ES-I3 (cell line): Measurements from ENCODE around the gene ATP2A1.
"Not testable (repeated sequence)": the region's sequence is repeated elsewhere in the genome, so short reads cannot be mapped to it uniquely, and the experiment has no call there.

Experiments used
- H3K36me3 ChIP-seq: 2 replicates; pipeline ENCODE4 v1.6.1; 2013; ENCODE audit warnings: mild to moderate bottlenecking, low read length, control low read depth, moderate library complexity; ENCODE audit not compliant: insufficient read depth
- H3K4me1 ChIP-seq: 2 replicates; pipeline ENCODE4 v1.6.1; 2013; ENCODE audit warnings: mild to moderate bottlenecking, control low read depth, low read length; ENCODE audit not compliant: insufficient read depth
- H3K9ac ChIP-seq: 2 replicates; pipeline ENCODE4 v1.6.1; 2013; ENCODE audit warnings: low read depth, mild to moderate bottlenecking, low read length, moderate library complexity
- H3K9me3 ChIP-seq: 2 replicates; pipeline ENCODE4 v1.6.1; 2013; ENCODE audit warnings: mild to moderate bottlenecking, low read length, moderate library complexity; ENCODE audit not compliant: control insufficient read depth, insufficient read depth

The ATP2A1 gene

GRCh38 chr16:28869201-28869600 is 9.1 kb upstream of the ATP2A1 start:
- H3K4me1 ChIP-seq: no peaks in the 10 kb centered on the region; the same call in 1 of the 2 replicates
- no peak overlapping the region for H3K9ac ChIP-seq
- no peaks in the 10 kb centered on the region for H3K9me3 ChIP-seq
- peaks cover 28% of the 10 kb centered on the region for H3K36me3 ChIP-seq

GRCh38 chr16:28872952-28873351 is 5.3 kb upstream of the ATP2A1 start:
- Histone ChIP-seq H3K4me1 (peaks cover 10% of the 10 kb centered on the region; the same call in 1 of the 2 replicates), H3K9ac (no peak overlapping the region), H3K36me3 (peaks cover 22% of the 10 kb centered on the region), H3K9me3 (no peaks in the 10 kb centered on the region)

- H3K36me3 ChIP-seq: peaks cover 18% of the 10 kb centered on the region
These were observed 4.6 kb upstream of the ATP2A1 start for GRCh38 chr16:28873543-28874201.

GRCh38 chr16:28874406-28874805 is 3.9 kb upstream of the ATP2A1 start:
- Histone ChIP-seq H3K36me3 (peaks cover 14% of the 10 kb centered on the region), H3K9ac (no peak overlapping the region), H3K9me3 (no peaks in the 10 kb centered on the region), H3K4me1 (peaks cover 10% of the 10 kb centered on the region; the same call in 1 of the 2 replicates)

More at GRCh38 chr16:28873543-28874201, 4.6 kb upstream of the ATP2A1 start:
- Histone ChIP-seq H3K9me3 (no peaks in the 10 kb centered on the region), H3K9ac (no peak overlapping the region), H3K4me1 (peaks cover 10% of the 10 kb centered on the region; the same call in 1 of the 2 replicates)

GRCh38 chr16:28875134-28876018 is 2.9 kb upstream of the ATP2A1 start:
- Histone ChIP-seq H3K4me1 (peaks cover 10% of the 10 kb centered on the region; the same call in 1 of the 2 replicates), H3K9me3 (no peaks in the 10 kb centered on the region), H3K36me3 (peaks cover 7% of the 10 kb centered on the region), H3K9ac (no peak overlapping the region)

- H3K9me3 ChIP-seq: no peaks in the 10 kb centered on the region
- H3K36me3 ChIP-seq: peaks cover 6% of the 10 kb centered on the region
- peaks cover 10% of the 10 kb centered on the region; the same call in 1 of the 2 replicates for H3K4me1 ChIP-seq
- H3K9ac ChIP-seq: no peak overlapping the region
These were observed 2.1 kb upstream of the ATP2A1 start for GRCh38 chr16:28876019-28876659.

GRCh38 chr16:28876973-28877654 is 1.2 kb upstream of the ATP2A1 start:
- H3K4me1 ChIP-seq: peaks cover 10% of the 10 kb centered on the region; the same call in 1 of the 2 replicates
- H3K36me3 ChIP-seq: peaks cover 2% of the 10 kb centered on the region; the same call in 1 of the 2 replicates
- H3K9ac ChIP-seq: no peak overlapping the region
- no peaks in the 10 kb centered on the region for H3K9me3 ChIP-seq

GRCh38 chr16:28877655-28878000 is 660 bp upstream of the ATP2A1 start:
- H3K4me1 ChIP-seq: peaks cover 10% of the 10 kb centered on the region; the same call in 1 of the 2 replicates
- no peaks in the 10 kb centered on the region for H3K9me3 ChIP-seq
- H3K9ac ChIP-seq: no peak overlapping the region
- peaks cover 2% of the 10 kb centered on the region; the same call in 1 of the 2 replicates for H3K36me3 ChIP-seq

GRCh38 chr16:28879261-28879840 is 1.1 kb downstream of the ATP2A1 start:
- H3K4me1 ChIP-seq: peaks cover 19% of the 10 kb centered on the region; the same call in 1 of the 2 replicates
- H3K9ac ChIP-seq: peak overlapping the region; percentile 84
- H3K9me3 ChIP-seq: no peaks in the 10 kb centered on the region
- H3K36me3 ChIP-seq: no peaks in the 10 kb centered on the region

GRCh38 chr16:28879841-28880588 is 1.7 kb downstream of the ATP2A1 start:
- H3K9me3 ChIP-seq: no peaks in the 10 kb centered on the region
- H3K4me1 ChIP-seq: peaks cover 19% of the 10 kb centered on the region; the same call in 1 of the 2 replicates
- H3K36me3 ChIP-seq: no peaks in the 10 kb centered on the region
- peak overlapping the region; percentile 84 for H3K9ac ChIP-seq

- peaks cover 16% of the 10 kb centered on the region; the same call in 1 of the 2 replicates for H3K4me1 ChIP-seq
- H3K9ac ChIP-seq: peak overlapping the region; percentile 84
- no peaks in the 10 kb centered on the region for H3K36me3 ChIP-seq
- H3K9me3 ChIP-seq: no peaks in the 10 kb centered on the region
These were observed 2.3 kb downstream of the ATP2A1 start for GRCh38 chr16:28880589-28880915.

- Histone ChIP-seq H3K36me3 (no peaks in the 10 kb centered on the region), H3K9ac (0 out of 2 replicates have a peak overlapping the region, but pooled peaks have one; percentile 84), H3K4me1 (peaks cover 12% of the 10 kb centered on the region; the same call in 1 of the 2 replicates)
These were observed 2.7 kb downstream of the ATP2A1 start for GRCh38 chr16:28880955-28881354.

GRCh38 chr16:28881565-28881964 is 3.3 kb downstream of the ATP2A1 start:
- H3K9ac ChIP-seq, H3K9me3 ChIP-seq, H3K36me3 ChIP-seq, H3K4me1 ChIP-seq: not testable (repeated sequence)

More at GRCh38 chr16:28880955-28881354, 2.7 kb downstream of the ATP2A1 start:
- H3K9me3 ChIP-seq: no peaks in the 10 kb centered on the region
